ENCODE measurements around the gene NELFE.
"Not testable (repeated sequence)": the region's sequence is repeated elsewhere in the genome, so short reads cannot be mapped to it uniquely, and the experiment has no call there.

NELFE gene

DNA sequence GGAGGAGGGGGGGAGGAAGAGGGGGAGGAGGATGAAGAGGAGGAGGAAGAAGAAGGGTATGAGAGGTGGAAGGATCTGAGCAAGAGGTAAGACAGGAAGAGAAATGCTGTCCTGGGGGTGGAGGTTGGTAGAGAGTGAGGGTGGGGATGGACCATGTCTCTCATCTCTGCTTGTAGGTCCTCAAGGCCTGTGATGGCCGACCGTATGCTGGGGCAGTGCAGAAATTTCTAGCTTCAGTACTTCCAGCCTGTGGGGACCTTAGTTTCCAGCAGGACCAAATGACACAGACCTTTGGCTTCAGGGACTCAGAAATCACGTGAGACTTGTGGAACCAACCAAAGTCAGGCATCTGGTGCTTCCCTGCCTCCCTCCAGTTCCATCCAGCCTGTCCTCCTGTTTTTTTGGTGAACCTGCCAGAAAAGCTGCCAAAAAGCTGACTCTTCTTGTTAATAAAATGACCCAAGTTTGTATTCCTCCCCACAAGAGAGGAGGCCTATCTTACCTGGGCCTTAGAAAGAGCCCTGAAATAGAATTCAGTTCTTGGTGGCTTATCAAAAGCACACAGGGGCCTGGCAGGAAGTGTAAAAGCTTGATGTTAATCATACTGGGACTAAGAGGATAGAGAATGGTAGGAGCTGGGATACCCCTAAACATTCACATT lies 20.6 kb upstream of the NELFE start:
- no peak overlapping the region for H3K4me3 ChIP-seq (ENCODE audit: low read depth, low read length)
- no peak for TF ChIP-seq POLR2A (IDR thresholded peaks at IDR 0.05; ENCODE audit: extremely low read depth, insufficient read length)
- TF ChIP-seq, protein P1, sequence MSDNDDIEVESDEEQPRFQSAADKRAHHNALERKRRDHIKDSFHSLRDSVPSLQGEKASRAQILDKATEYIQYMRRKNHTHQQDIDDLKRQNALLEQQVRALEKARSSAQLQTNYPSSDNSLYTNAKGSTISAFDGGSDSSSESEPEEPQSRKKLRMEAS (IDR thresholded peaks at IDR 0.05; ENCODE audit: low read depth, low read length): no peak
- no peak for TF ChIP-seq MYC (IDR thresholded peaks at IDR 0.05; ENCODE audit: low read depth, low read length)
- TF ChIP-seq, protein P2, sequence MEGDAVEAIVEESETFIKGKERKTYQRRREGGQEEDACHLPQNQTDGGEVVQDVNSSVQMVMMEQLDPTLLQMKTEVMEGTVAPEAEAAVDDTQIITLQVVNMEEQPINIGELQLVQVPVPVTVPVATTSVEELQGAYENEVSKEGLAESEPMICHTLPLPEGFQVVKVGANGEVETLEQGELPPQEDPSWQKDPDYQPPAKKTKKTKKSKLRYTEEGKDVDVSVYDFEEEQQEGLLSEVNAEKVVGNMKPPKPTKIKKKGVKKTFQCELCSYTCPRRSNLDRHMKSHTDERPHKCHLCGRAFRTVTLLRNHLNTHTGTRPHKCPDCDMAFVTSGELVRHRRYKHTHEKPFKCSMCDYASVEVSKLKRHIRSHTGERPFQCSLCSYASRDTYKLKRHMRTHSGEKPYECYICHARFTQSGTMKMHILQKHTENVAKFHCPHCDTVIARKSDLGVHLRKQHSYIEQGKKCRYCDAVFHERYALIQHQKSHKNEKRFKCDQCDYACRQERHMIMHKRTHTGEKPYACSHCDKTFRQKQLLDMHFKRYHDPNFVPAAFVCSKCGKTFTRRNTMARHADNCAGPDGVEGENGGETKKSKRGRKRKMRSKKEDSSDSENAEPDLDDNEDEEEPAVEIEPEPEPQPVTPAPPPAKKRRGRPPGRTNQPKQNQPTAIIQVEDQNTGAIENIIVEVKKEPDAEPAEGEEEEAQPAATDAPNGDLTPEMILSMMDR (IDR thresholded peaks at IDR 0.05; ENCODE audit: low read depth, low read length): no peak
- DNase-seq (ENCODE audit: low read depth): no peak

DNA sequence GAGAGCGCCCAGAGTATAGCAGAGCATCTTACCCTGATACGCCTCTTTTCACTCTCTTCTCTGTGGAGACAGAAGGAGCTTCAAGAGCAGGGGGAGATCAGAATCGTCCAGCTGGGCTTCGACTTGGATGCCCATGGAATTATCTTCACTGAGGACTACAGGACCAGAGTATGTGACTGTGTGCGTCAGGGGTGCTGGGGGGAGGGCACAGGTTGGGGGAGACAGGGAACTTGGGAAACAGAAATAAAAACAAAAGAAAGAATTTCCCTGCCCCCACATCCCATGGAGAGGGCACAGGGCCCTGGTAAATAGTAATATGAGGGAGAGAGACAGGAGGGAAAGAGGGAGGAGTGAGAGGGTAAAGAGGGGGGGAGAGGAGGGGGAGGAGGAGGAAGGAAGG lies 20.1 kb upstream of the NELFE start:
- no peak for TF ChIP-seq MYC (IDR thresholded peaks at IDR 0.05; ENCODE audit: low read depth, low read length)
- no peak for DNase-seq (ENCODE audit: low read depth)
- H3K4me3 ChIP-seq (ENCODE audit: low read depth, low read length): no peak overlapping the region

DNA sequence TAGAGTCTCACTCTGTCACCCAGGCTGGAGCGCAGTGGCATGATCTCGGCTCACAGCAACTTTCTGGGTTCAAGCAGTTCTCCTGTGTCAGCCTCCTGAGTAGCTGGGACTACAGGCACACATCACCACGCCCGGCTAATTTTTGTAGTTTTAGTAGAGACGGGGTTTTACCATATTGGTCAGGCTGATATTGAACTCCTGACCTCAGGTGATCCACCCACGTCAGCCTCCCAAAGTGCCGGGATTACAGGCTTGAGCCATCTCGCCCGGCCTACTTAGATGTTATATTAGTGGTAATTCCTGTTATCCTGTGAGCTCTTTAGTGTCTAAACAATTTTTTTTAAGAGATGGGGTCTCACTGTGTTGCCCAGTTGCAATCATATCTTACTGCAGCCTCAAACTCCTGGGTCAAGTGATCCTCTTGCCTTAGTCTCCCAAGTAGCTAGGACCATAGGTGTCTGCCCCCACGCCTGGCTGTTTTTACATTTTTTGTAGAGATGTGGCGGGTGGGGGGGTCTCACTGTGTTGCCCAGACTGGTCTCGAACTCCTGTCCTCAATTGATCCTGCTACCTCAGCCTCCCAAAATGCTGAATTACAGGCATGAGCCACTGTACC lies 19.2 kb upstream of the NELFE start:
- H3K4me3 ChIP-seq (ENCODE audit: low read depth, low read length): no peak overlapping the region
- TF ChIP-seq POLR2A (IDR thresholded peaks at IDR 0.05; ENCODE audit: extremely low read depth, insufficient read length) (no peak), MYC (IDR thresholded peaks at IDR 0.05; ENCODE audit: low read depth, low read length) (no peak)
- TF ChIP-seq, protein P1 (IDR thresholded peaks at IDR 0.05; ENCODE audit: low read depth, low read length): no peak
- DNase-seq (ENCODE audit: low read depth): no peak

DNA sequence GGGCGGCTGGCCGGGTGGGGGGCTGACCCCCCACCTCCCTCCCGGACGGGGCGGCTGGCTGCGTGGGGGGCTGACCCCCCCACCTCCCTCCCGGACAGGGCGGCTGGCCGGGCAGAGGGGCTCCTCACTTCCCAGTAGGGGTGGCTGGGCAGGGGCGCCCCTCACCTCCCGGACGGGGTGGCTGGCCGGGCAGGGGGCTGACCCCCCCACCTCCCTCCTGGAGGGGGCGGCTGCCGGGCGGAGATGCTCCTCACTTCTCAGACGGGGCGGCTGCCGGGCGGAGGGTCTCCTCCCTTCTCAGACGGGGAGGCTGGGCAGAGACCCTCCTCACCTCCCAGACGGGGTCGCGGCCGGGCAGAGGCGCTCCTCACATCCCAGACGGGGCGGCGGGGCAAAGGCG lies 17.3 kb upstream of the NELFE start:
- not testable (repeated sequence) for DNase-seq (ENCODE audit: low read depth)

DNA sequence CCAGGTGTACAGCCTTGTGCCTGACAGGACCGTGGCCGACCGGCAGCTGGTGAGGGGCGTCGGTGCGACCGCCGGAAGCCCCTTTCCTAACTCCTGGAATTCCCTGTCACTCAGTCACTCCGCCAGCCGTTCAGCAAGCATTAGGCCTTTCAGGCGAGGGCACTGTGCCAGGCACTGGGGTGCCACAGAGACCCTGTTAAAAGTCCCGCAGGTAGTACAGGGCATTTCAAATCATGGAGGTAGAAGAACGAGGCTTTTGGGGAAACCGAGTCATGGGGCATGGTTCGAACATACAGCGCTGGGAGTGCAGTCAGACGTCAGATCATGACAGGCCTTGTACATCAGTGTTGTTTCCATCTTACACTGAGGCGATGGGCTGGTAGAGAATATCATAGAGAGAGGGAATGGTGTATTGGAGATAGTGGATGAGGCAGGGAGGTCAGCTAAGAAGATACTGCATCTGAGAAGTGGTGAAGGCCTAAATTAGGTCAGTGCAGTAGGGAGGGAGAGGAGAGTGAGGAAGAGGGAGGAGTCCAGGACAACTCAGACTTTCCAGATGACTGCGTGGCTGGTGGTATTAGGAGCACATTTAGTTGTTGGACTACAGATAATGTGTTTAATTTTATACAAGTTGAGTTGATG lies 14.1 kb upstream of the NELFE start:
- DNase-seq (ENCODE audit: low read depth): no peak
- TF ChIP-seq POLR2A (IDR thresholded peaks at IDR 0.05; ENCODE audit: extremely low read depth, insufficient read length) (no peak), MYC (IDR thresholded peaks at IDR 0.05; ENCODE audit: low read depth, low read length) (no peak)
- TF ChIP-seq, protein P2 (IDR thresholded peaks at IDR 0.05; ENCODE audit: low read depth, low read length): no peak
- TF ChIP-seq, protein P1 (IDR thresholded peaks at IDR 0.05; ENCODE audit: low read depth, low read length): no peak
- H3K4me3 ChIP-seq (ENCODE audit: low read depth, low read length): peak overlapping the region; percentile 99

More for the DNA sequence above, 17.3 kb upstream of the NELFE start:
- H3K4me3 ChIP-seq (ENCODE audit: low read depth, low read length): not testable (repeated sequence)

DNA sequence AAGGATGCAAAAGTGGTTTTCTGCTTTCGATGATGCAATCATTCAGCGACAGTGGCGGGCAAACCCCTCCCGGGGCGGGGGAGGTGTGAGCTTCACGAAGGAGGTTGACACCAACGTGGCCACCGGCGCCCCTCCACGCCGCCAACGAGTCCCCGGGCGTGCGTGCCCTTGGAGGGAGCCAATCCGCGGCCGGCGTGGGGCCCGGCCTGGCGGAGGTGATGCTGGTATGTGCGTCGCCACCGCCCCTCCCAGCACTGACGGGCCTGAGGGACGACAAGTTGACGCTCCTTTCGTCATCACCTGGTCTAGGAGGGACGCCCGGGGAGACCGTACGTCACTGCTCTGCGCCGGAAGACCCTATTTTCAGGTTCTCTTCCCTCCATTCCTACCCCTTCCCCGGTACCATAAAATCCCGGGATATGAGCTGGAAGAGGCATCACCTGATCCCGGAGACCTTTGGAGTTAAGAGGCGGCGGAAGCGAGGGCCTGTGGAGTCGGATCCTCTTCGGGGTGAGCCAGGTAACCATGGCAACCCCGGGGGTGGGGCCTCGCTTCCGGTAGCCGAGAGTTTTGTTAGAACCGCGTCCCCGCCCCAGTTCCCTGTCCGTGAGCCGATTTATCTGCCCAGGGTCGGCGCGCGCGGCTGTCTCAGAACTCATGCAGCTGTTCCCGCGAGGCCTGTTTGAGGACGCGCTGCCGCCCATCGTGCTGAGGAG lies 13.4 kb upstream of the NELFE start, which contains the start of gene DXO:
Gene DXO (minus strand): TSS at position 146 of the 716 bp plus-strand sequence. CDS start 463 bp downstream, outside the sequence.
- peak within 1 kb of the TSS; percentile 99 for H3K4me3 ChIP-seq (ENCODE audit: low read depth, low read length)
- TF ChIP-seq MYC (IDR thresholded peaks at IDR 0.05; ENCODE audit: low read depth, low read length): peak; percentile 47
- TF ChIP-seq, protein P1 (IDR thresholded peaks at IDR 0.05; ENCODE audit: low read depth, low read length): peak; percentile 76; the same call in 1 of the 2 replicates
- TF ChIP-seq, protein P2 (IDR thresholded peaks at IDR 0.05; ENCODE audit: low read depth, low read length): no peak
- peak; percentile 32 for TF ChIP-seq POLR2A (IDR thresholded peaks at IDR 0.05; ENCODE audit: extremely low read depth, insufficient read length)
- DNase-seq (ENCODE audit: low read depth): peak; percentile 100
